HG02885 (cell line): ENCODE results near the gene RASSF1.
A peak's percentile ranks its signal among the peaks of the same experiment; 100 is the strongest.

ENCODE experiments used
- ATAC-seq: cut with Tn5 transposase; IDR thresholded peaks from one replicate; pipeline ENCODE4 v1.9.1; 2021; ENCODE audit warnings: mild to moderate bottlenecking; ENCODE audit not compliant: unreplicated experiment, poor library complexity

Gene RASSF1

DNA sequence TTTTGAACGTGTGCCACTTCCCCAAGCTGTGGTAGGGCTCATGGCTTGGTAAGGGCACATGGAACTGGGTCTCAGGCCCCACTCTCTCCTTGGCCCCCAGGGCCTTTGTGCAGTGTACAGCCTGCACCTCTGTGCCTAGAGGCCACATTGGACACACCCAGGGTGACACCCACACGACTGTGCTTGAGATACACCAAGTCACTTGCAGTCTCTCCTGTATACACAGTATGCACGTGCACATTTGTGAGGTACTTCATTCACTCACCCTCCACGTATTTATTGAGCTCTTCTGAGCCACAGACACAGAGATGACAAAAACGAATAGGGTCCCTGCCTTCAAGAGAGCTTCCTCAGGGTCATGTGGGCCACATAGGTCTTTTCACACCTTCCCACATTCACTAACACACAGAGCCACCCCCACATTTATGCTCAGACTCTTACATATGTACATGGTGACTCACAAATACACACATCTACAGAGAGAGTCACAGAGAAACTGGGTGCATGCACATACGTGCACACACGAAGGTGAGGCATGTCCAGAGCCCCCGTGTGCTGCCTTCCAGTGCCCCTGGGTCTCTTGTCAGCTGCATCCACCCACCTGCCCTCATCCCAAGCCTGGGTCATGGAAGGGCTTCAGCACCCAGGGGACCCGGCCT, 28.5 kb upstream of the RASSF1 start:
- no peak for ATAC-seq

DNA sequence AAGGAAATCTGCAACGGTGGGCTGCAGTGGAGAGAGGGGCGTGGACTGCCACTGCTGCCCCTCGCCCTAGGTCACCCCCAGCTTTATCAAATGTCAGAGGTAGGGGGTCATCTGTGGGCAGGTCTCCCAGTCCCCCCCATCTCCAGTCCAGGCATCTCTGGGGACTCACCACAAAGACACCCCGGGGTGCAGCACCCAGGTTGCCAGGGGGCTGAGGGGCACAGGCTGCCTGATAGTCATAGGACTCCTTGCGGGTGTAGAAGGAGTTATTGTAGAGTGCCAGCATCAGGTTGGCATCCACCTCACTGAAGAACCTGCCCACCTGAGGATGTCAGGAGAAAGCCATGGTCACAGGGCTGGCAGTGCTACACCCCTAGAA, 25.2 kb upstream of the RASSF1 start:
- no peak for ATAC-seq

- peak; percentile 92 for ATAC-seq
Observed at GRCh38 chr3:50365080-50365841, 24.6 kb upstream of the RASSF1 start.

DNA sequence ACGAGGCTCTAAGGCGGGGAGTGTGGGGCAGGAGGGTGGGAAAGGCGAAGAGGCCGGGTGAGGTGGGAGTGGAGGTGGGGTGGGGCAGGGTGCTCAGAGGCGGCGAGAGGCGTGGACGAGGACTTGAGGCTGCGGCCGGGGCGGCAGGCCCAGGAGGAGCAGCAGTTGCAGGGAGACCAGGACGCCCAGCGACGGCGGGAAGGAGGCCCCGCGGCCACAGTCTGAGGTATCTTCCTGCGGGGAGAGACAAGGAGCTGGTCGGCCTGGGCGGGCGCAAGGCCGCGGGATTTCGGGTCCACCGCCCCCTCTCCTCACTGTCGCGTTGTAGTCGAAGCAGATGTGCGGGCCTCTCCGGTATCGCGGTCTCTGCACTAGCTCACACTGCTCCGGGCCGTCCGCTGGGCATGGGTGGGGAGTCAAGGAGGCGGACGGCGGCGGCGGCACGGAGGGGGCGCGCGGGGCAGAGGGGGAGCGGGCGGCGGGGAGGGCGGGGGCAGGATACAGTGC, 24.0 kb upstream of the RASSF1 start:
- ATAC-seq: peak; percentile 5

- peak; percentile 13 for ATAC-seq
Observed at GRCh38 chr3:50359760-50360110, 19.1 kb upstream of the RASSF1 start.

- ATAC-seq: peak; percentile 99
Observed at GRCh38 chr3:50358911-50359759, 18.5 kb upstream of the RASSF1 start, which contains the start of gene TMEM115. TMEM115 (minus strand) TSS chr3:50359521; CDS start chr3:50359063, 458 bp downstream.

- ATAC-seq: no peak
Observed at GRCh38 chr3:50358355-50358910, 17.8 kb upstream of the RASSF1 start.

- ATAC-seq: no peak
Observed at GRCh38 chr3:50357481-50357880, 16.8 kb upstream of the RASSF1 start.

DNA sequence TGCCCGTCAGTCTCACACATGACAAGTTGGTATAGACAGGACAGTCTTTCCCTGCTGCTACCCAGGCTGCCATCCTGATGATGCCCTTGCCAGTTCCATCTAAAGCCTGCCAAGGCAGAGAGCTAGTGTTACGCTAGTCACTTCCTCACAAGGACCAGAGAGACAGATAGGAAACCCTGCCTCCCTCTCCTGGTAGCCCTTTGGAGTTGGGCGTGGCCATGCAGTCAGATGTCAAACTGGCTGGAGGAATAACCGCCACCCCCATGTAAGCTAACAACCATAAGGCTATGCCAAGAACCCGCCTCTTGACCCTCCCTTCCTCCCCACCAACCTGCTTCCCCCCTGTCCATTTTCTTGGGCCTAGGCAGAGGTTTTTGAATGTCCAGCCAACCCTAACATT, 15.9 kb upstream of the RASSF1 start:
- no peak for ATAC-seq

- ATAC-seq: no peak
Observed at GRCh38 chr3:50355829-50356552, 15.4 kb upstream of the RASSF1 start.

DNA sequence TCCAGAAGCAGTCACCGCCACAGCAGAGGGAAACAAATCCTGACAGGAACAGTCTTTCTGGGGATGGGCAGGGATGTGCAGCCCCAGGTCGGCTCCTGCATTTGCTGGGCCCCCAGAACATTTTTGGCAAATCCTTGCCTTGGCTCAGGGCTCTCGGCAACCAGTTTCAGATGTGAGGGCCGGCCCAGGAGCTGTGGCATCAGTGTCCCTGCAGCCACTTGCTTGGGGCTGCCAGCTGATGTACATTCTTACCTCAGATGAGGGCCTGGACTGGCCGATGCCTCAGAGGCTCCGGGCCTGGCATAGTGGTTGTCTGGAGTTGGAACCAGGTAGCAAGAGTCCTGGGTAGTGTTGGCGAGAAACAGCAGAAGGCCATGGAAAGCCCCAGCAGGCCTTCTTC, 14.2 kb upstream of the RASSF1 start:
- no peak for ATAC-seq

DNA sequence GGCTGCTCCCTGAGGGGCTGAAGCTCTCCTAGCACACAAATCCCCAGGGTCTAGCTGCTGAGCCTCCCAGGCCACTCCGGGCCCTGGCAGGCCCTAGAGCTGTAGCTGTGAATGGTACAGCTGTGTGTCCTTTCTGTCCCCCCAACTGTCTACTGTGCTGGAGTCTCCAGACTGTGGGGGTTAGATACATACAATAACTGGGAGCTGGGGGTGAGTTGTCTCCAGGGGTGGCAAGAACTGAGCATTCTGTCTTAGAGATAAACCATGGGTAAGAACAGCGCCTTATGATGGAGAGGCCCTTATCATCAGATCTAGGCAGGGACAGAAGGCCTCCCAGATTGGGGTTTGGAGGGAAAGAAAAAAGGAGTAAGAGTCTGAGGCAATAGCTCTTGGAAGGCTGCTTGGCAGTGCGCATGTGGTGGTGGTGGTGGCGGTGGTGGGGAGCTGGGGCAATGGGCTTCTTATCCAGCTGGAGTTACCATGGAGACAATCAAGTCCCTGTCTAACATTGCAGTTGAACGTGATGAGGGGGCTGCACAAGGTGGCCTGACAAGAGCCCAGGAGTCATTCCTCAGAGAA, 13.6 kb upstream of the RASSF1 start:
- no peak for ATAC-seq

DNA sequence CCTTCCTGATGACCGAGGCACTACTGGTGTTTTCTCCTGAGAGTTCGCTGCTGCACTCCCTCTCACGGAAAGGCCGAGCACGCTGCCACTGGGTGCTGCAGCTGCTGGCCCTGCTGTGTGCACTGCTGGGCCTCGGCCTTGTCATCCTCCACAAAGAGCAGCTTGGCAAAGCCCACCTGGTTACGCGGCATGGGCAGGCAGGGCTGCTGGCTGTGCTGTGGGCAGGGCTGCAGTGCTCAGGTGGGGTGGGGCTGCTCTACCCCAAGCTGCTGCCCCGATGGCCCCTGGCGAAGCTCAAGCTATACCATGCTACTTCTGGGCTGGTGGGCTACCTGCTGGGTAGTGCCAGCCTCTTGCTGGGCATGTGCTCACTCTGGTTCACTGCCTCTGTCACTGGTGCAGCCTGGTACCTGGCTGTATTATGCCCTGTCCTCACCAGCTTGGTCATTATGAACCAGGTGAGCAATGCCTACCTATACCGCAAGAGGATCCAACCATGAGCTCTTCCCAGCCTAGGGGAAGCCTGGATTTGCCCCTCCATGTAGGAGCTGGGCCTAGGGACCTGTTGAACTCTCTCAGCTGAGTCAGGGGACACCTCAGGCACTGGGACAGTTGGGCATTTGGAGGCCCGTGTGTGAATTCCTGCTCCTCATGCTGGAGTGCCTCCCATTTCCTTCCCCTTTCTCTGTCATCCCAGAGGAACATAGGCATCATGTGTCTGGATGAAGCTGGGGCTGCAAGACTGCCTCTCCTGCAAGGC, 12.8 kb upstream of the RASSF1 start:
- ATAC-seq: no peak

- ATAC-seq: no peak
Observed at GRCh38 chr3:50352781-50353180, 12.1 kb upstream of the RASSF1 start.

- no peak for ATAC-seq
Observed at GRCh38 chr3:50351323-50351697, 10.7 kb upstream of the RASSF1 start.

GRCh38 chr3:50350527-50351322, 10.1 kb upstream of the RASSF1 start, which contains the start of the genes CYB561D2 and NPRL2:
CYB561D2 (plus strand) TSS chr3:50350862; CDS start chr3:50351434, 572 bp downstream.
NPRL2 (minus strand) TSS chr3:50350775; CDS start chr3:50350652, 123 bp downstream.
- peak; percentile 89 for ATAC-seq

- no peak for ATAC-seq
Observed at GRCh38 chr3:50350213-50350526, 9.5 kb upstream of the RASSF1 start.

DNA sequence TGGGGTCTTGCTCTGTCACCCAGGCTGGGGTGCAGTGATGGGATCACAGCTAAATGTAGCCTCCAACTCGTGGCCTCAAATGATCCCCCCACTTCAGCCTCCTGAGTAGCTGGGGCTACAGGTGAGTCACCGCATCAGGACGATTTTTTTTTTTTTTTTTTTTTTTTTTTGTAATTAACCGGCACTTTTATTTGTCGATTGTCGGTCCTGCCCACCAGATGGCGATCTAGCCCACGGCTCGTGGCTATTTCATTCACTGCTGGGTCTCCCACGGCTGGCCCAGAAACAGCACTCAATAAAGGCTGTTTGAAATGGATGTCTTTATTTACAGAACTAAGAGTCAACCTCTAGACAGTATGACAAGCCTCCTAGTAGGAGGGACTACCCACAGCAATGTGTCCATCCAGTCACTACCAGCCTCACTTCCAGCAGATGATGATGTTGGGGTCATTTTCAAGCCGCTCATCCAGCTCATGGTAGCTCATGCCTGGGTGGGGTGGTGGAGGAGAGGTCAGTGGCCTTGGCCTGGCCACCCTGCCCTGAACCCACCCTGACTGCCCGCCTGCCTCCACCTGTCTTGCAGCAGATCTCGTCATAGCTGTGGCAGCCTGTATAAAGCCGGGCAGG, 6.7 kb upstream of the RASSF1 start:
- ATAC-seq: no peak
